Fibroblast of lung (primary cell): ENCODE data around the gene DPP10. TPM values are rescaled to one million over a fixed set of nuclear protein-coding genes. Genes with fewer than 3 reads are reported as not detected.

Experiments used
- DNase-seq, 2 donors: peaks; one replicate each; pipeline versions ENCODE4 v3.0.0 to v3.0.0-alpha.2; 2010; ENCODE audit warnings: low read depth in 2 of 2
- H2AFZ ChIP-seq: 2 replicates; pipeline ENCODE4 v1.5.1; 2012; ENCODE audit warnings: low read length, control low read depth, inconsistent platforms
- H3K27ac ChIP-seq: 2 replicates; pipeline ENCODE4 v1.5.1; 2011; ENCODE audit warnings: low read length, control low read depth; ENCODE audit not compliant: insufficient read depth
- H3K27me3 ChIP-seq: 2 replicates; pipeline ENCODE4 v1.5.1; 2011; ENCODE audit warnings: mild to moderate bottlenecking, low read length; ENCODE audit not compliant: control insufficient read depth, insufficient read depth
- H3K36me3 ChIP-seq: 2 replicates; pipeline ENCODE4 v1.5.1; 2011; ENCODE audit warnings: low read length; ENCODE audit not compliant: control insufficient read depth, insufficient read depth
- H3K4me1 ChIP-seq: 2 replicates; pipeline ENCODE4 v1.5.1; 2011; ENCODE audit warnings: low read length; ENCODE audit not compliant: control insufficient read depth, insufficient read depth; ENCODE audit errors: extremely low read depth
- H3K4me2 ChIP-seq: 2 replicates; pipeline ENCODE4 v1.5.1; 2011; ENCODE audit warnings: low read length, control low read depth; ENCODE audit not compliant: insufficient read depth; ENCODE audit errors: extremely low read depth
- H3K4me3 ChIP-seq, 4 experiments: fragments of 200-600 bp in 1 of 4; sonication (generic) in 1 of 4; replicated peaks in 1 of 4; 2 replicates each; pipeline ENCODE4 v1.5.1; 2011 to 2016; ENCODE audit warnings: low read length in 4 of 4, low read depth in 3 of 4, mild to moderate bottlenecking in 3 of 4, control low read depth in 2 of 4, inconsistent platforms in 1 of 4, mixed read lengths in 1 of 4; ENCODE audit not compliant: insufficient read depth in 1 of 4; ENCODE audit errors: control extremely low read depth in 1 of 4
- H3K79me2 ChIP-seq: 2 replicates; pipeline ENCODE4 v1.5.1; 2012; ENCODE audit warnings: mild to moderate bottlenecking, low read length, inconsistent platforms; ENCODE audit not compliant: control insufficient read depth, insufficient read depth
- H3K9ac ChIP-seq: 2 replicates; pipeline ENCODE4 v1.5.1; 2011; ENCODE audit warnings: mild to moderate bottlenecking, low read length, control low read depth; ENCODE audit not compliant: insufficient read depth
- H3K9me3 ChIP-seq: 2 replicates; pipeline ENCODE4 v1.5.1; 2012; ENCODE audit warnings: low read depth, low read length; ENCODE audit not compliant: control insufficient read depth, insufficient read depth
- H4K20me1 ChIP-seq: 2 replicates; pipeline ENCODE4 v1.5.1; 2011; ENCODE audit warnings: low read length; ENCODE audit not compliant: control insufficient read depth, insufficient read depth; ENCODE audit errors: extremely low read depth
- EZH2 ChIP-seq: IDR thresholded peaks from 2 replicates; pipeline ENCODE4 v1.5.1; 2012; ENCODE audit warnings: low read length, control low read depth, mild to moderate bottlenecking; ENCODE audit errors: missing control alignments
- polyA plus RNA-seq, 2 donors: library from polyadenylated mRNA; depleted of rRNA in 1 of 2; stranded (reverse) in 1 of 2; unstranded in 1 of 2; fragments of >200 nt; gene quantifications; 2 replicates each; pipeline ENCODE4 v1.2.1, GENCODE V29; 2011 to 2012; ENCODE audit warnings: missing spikeins in 1 of 2
- total RNA-seq: library from RNA; depleted of rRNA; stranded (reverse); fragments of >200 nt; gene quantifications from 2 replicates; pipeline ENCODE4 v1.2.1, GENCODE V29; 2014
- TF ChIP-seq, protein P1 (sequence below), 2 donors: IDR thresholded peaks in 1 of 2; conservative IDR thresholded peaks in 1 of 2; 1 replicate in 1 of 2; 2 replicates in 1 of 2; pipeline ENCODE4 v1.5.1; 2011 to 2012; ENCODE audit warnings: low read length in 2 of 2, control low read depth in 1 of 2, inconsistent platforms in 1 of 2, low read depth in 1 of 2, mild to moderate bottlenecking in 1 of 2

Gene DPP10
- total and polyA plus RNA-seq, 2 donors (not counting 1 experiment from before 2014, with no cell fraction given) = not detected

DNA sequence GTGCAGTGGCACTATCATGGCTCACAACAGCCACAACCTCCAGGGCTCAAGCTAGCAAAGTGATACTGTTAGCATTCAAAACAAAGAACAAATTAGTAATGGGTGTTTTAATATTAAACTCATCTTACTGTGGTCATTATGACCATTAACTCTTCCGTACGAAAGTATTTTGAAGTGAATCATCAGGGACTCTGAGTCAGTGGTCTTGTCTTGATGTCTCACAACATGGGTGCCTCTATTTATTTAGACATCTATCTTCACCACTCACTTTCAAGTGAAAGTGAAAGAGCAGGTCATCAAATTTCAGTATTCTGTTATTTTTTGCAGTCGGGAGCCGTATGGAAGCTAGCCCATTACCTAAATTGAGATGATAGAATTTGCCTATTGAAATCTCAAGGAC is 1118.2 kb downstream of the DPP10 start:
- H3K4me2 ChIP-seq = no peak overlapping the region
- no peak overlapping the region for H2AFZ ChIP-seq
- peak in 1 of 2 donors; percentile 0 for DNase-seq
- no peaks in the 10 kb centered on the region for H3K79me2 ChIP-seq
- H3K4me1 ChIP-seq = no peaks in the 10 kb centered on the region
- no peak overlapping the region for H3K9ac ChIP-seq
- H3K4me3 ChIP-seq = no peak overlapping the region
- H3K36me3 ChIP-seq = no peaks in the 10 kb centered on the region
- TF ChIP-seq, protein P1, sequence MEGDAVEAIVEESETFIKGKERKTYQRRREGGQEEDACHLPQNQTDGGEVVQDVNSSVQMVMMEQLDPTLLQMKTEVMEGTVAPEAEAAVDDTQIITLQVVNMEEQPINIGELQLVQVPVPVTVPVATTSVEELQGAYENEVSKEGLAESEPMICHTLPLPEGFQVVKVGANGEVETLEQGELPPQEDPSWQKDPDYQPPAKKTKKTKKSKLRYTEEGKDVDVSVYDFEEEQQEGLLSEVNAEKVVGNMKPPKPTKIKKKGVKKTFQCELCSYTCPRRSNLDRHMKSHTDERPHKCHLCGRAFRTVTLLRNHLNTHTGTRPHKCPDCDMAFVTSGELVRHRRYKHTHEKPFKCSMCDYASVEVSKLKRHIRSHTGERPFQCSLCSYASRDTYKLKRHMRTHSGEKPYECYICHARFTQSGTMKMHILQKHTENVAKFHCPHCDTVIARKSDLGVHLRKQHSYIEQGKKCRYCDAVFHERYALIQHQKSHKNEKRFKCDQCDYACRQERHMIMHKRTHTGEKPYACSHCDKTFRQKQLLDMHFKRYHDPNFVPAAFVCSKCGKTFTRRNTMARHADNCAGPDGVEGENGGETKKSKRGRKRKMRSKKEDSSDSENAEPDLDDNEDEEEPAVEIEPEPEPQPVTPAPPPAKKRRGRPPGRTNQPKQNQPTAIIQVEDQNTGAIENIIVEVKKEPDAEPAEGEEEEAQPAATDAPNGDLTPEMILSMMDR (conservative IDR thresholded peaks at IDR 0.05 in 1 of 2, IDR thresholded peaks at IDR 0.05 in 1 of 2; ENCODE audit: low read depth in 1 of 2, low read length in 2 of 2) = no peak
- TF ChIP-seq EZH2 = no peak
- no peaks in the 10 kb centered on the region for H3K9me3 ChIP-seq
- H3K27ac ChIP-seq = no peak overlapping the region
- no peaks in the 10 kb centered on the region for H3K27me3 ChIP-seq
- H4K20me1 ChIP-seq = no peaks in the 10 kb centered on the region

DNA sequence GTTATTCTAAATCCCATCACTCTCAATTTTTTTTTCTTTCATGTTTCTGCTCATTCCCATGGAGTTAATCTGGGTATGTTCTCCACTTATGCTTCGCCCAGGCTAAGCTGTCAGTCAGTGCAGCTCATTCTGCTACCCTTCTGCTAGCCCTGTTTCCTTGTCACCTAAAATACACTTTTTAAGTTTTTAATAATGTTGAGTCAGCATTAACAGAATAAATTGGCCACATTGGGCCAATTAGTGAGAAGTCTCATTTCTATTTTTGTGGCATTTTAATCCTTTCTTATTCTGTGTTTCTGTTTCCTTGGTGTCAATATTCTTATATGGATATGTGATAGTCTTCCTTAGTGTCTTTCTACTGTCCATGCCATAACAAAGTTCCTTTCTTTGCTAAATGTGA is 1126.2 kb downstream of the DPP10 start:
- TF ChIP-seq EZH2 = no peak
- TF ChIP-seq, protein P1 (conservative IDR thresholded peaks at IDR 0.05 in 1 of 2, IDR thresholded peaks at IDR 0.05 in 1 of 2; ENCODE audit: low read depth in 1 of 2, low read length in 2 of 2) = no peak
- no peaks in the 10 kb centered on the region for H3K36me3 ChIP-seq
- no peaks in the 10 kb centered on the region for H3K4me1 ChIP-seq
- no peak overlapping the region for H3K9ac ChIP-seq
- no peaks in the 10 kb centered on the region for H3K79me2 ChIP-seq
- H4K20me1 ChIP-seq = no peaks in the 10 kb centered on the region
- no peak overlapping the region for H3K4me2 ChIP-seq
- H3K4me3 ChIP-seq = no peak overlapping the region
- no peaks in the 10 kb centered on the region for H3K9me3 ChIP-seq
- no peaks in the 10 kb centered on the region for H3K27me3 ChIP-seq
- no peak overlapping the region for H3K27ac ChIP-seq
- no peak overlapping the region for H2AFZ ChIP-seq
- DNase-seq = no peak

DNA sequence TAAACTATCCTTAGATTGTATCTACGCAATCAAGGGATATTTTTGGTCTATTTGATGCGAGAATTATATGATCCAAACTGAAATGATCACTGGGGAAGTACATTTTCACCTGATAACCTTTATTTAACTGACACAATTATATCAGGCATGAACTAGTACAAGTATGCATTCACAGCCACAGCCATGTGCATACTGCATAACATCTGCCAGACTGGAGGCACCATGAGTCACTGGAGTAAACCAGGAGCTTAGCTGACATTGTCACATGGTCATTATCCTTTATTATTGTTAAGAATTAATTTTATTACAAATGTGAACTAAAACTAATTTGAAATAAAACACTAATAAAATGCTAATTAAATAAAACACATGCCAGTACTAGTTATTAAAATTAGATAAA is 1127.1 kb downstream of the DPP10 start:
- no peak overlapping the region for H2AFZ ChIP-seq
- no peaks in the 10 kb centered on the region for H3K4me1 ChIP-seq
- no peak overlapping the region for H3K27ac ChIP-seq
- no peaks in the 10 kb centered on the region for H3K36me3 ChIP-seq
- H3K4me3 ChIP-seq = no peak overlapping the region
- no peak for TF ChIP-seq EZH2
- no peaks in the 10 kb centered on the region for H3K27me3 ChIP-seq
- no peaks in the 10 kb centered on the region for H4K20me1 ChIP-seq
- H3K9me3 ChIP-seq = no peaks in the 10 kb centered on the region
- no peaks in the 10 kb centered on the region for H3K79me2 ChIP-seq
- no peak for DNase-seq
- H3K4me2 ChIP-seq = no peak overlapping the region
- no peak overlapping the region for H3K9ac ChIP-seq
